Measurements from ENCODE around the gene ABHD17A. TPM values are rescaled to one million over a fixed set of nuclear protein-coding genes. Genes with fewer than 3 reads are reported as not detected.
"Not testable (repeated sequence)": the region's sequence is repeated elsewhere in the genome, so short reads cannot be mapped to it uniquely, and the experiment has no call there.

Gene ABHD17A
- total RNA-seq, 6 experiments from 2014 or later = 20.4 to 49.5 (median 23.5) TPM

GRCh38 chr19:1880611-1881392 lies 4.5 kb downstream of the ABHD17A start:
- Histone ChIP-seq H3K4me3 (no peak overlapping the region), H3K27ac (no peak overlapping the region)
- 80% methylated on average over 2 of the region's 35 CpGs for WGBS (ENCODE audit: insufficient coverage, low coverage, low lambda C conversion rate, missing lambda C conversion rate)

GRCh38 chr19:1879982-1880381 lies 5.3 kb downstream of the ABHD17A start:
- WGBS (ENCODE audit: insufficient coverage, low coverage, low lambda C conversion rate, missing lambda C conversion rate) = 80% methylated on average over 11 of the region's 17 CpGs
- H3K9me3 ChIP-seq; H3K27ac ChIP-seq; H3K36me3 ChIP-seq; DNase-seq; intact Hi-C loops (cut with DNase I); H3K4me3 ChIP-seq; H3K27me3 ChIP-seq; ATAC-seq: not testable (repeated sequence)
- H3K4me1 ChIP-seq = peaks cover 0 to 14% (median 6%) of the 10 kb centered on the region in 4 donors

More at GRCh38 chr19:1880611-1881392, 4.5 kb downstream of the ABHD17A start:
- intact Hi-C loops (cut with DNase I) = no loop called here
- peak in 1 of 3 donors; percentile 25 for DNase-seq
- no peaks in the 10 kb centered on the region for H3K36me3 ChIP-seq
- no peaks in the 10 kb centered on the region for H3K27me3 ChIP-seq
- no peaks in the 10 kb centered on the region for H3K9me3 ChIP-seq
- TF ChIP-seq POLR2A (IDR thresholded peaks at IDR 0.05) = no peak
- TF ChIP-seq CTCF (IDR thresholded peaks at IDR 0.05) = no peak
- ATAC-seq = no peak
- H3K4me1 ChIP-seq = peaks cover 0 to 14% (median 5%) of the 10 kb centered on the region in 4 donors

DNA sequence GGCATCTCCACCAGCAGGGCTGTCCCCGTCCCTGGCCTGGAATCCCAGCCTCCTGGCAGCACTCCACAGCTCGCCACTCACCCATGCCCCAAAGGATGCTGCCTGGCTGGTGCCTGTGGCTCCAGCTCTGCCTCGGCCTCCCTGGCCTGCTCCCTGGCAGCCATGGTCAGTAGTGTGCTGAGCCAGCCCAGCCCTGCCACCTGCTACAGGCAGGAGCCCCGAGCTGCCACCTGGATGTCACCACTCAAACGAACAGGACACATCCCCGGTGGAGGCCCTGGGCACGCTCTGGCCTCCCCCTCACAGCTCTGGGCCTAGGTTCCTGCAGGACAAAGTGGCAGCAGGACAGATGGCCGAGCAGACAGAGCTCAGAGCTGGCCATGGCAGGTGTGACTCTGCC lies 6.7 kb downstream of the ABHD17A start:
- H3K4me3 ChIP-seq; H3K27me3 ChIP-seq; DNase-seq; H3K36me3 ChIP-seq; H3K9me3 ChIP-seq; H3K27ac ChIP-seq; intact Hi-C loops (cut with DNase I); ATAC-seq: not testable (repeated sequence)
- peaks cover 0 to 18% (median 9%) of the 10 kb centered on the region in 4 donors for H3K4me1 ChIP-seq
- no CpG with 5 or more reads among the region's 8 CpGs for WGBS (ENCODE audit: insufficient coverage, low coverage, low lambda C conversion rate, missing lambda C conversion rate)

DNA sequence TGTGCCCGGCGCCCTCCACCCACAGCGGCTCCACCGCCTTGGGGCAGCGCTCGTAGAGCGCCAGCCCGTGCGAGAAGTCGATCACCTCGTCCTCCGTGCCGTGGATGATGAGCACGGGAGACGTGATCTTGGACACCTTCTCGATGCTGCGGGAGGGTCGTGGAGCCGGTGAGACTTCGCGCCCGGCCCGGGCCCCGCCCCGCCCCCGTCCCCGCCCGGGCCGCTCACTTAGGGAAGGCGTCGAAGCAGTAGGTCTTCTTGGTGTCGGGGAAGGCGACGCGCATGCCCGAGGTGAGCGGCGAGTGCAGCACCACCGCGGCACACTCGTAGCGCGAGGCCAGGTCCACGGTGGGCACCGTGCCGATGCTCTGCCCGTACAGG lies 8.0 kb downstream of the ABHD17A start:
- H3K9me3 ChIP-seq; H3K27me3 ChIP-seq; intact Hi-C loops (cut with DNase I); ATAC-seq; DNase-seq; H3K36me3 ChIP-seq; H3K27ac ChIP-seq; H3K4me3 ChIP-seq: not testable (repeated sequence)
- peaks cover 0 to 30% (median 15%) of the 10 kb centered on the region in 4 donors for H3K4me1 ChIP-seq
- WGBS (ENCODE audit: insufficient coverage, low coverage, low lambda C conversion rate, missing lambda C conversion rate) = no CpG with 5 or more reads among the region's 47 CpGs

GRCh38 chr19:1876496-1877279 lies 8.6 kb downstream of the ABHD17A start:
- peak in 3 of 4 donors; percentile 2 to 5 (median 3) for ATAC-seq
- H3K27me3 ChIP-seq; H3K9me3 ChIP-seq; DNase-seq; H3K36me3 ChIP-seq; intact Hi-C loops (cut with DNase I): not testable (repeated sequence)
- peak overlapping the region; percentile 90 to 96 (median 92) for H3K27ac ChIP-seq
- 47% methylated on average over 14 of the region's 53 CpGs for WGBS (ENCODE audit: insufficient coverage, low coverage, low lambda C conversion rate, missing lambda C conversion rate)
- peak overlapping the region; percentile 85 to 99 (median 96) for H3K4me3 ChIP-seq
- peaks cover 0 to 36% (median 18%) of the 10 kb centered on the region in 4 donors for H3K4me1 ChIP-seq

DNA sequence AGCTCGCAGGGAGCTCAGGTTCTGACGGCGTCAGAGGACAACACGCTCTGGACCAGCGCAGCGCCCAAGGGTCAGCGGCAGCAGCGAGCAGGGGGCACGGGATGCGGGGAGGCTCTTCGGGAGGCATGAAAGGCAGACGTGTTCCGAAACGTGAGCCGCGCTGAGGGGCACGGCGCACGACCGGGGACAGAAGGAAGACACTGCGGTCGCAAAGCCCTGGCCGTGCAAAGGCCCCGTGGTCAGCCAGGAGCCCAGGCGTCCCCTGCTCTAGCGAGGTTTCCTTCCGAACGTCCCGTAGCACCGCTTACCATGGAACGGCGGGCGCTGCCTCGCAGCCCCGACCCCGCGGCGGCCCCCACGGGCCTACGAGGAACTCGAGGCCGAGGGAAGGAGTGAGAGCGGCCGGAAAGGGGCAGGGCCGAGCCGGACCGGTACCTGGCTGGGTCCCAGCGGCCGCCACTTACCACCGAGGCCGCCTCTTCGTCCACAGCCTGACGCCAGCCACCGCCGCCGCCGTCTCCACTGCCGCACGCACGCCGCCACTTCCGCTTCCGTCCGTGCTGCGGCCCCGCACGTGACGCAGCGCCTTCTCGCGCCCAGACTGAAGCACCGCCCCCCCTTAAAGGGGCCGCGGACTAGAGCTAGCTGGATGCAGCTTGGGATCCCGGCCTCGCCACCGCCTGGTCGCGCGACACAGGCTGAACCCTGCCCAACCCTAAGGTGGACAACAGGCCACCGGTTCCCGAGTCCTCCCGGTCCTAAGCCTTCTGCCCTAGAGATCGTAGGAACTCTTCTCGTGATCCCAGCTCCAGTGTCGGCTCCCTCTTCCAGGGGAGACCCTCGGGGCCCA lies 9.4 kb downstream of the ABHD17A start:
- H3K9me3 ChIP-seq = no peaks in the 10 kb centered on the region
- H3K4me1 ChIP-seq = peaks cover 0 to 44% (median 22%) of the 10 kb centered on the region in 4 donors
- no peaks in the 10 kb centered on the region for H3K27me3 ChIP-seq
- DNase-seq (peak; percentile 94 to 96 (median 95)), ATAC-seq (peak; percentile 80 to 87 (median 82))
- TF ChIP-seq CTCF (IDR thresholded peaks at IDR 0.05) (no peak), POLR2A (IDR thresholded peaks at IDR 0.05) (peak; percentile 91)
- WGBS (ENCODE audit: insufficient coverage, low coverage, low lambda C conversion rate, missing lambda C conversion rate) = 3% methylated on average over 18 of the region's 87 CpGs
- H3K27ac ChIP-seq = peak overlapping the region; percentile 90 to 96 (median 92)
- intact Hi-C loops (cut with DNase I) = no loop called here
- H3K36me3 ChIP-seq = no peaks in the 10 kb centered on the region
- peak overlapping the region; percentile 85 to 99 (median 96) for H3K4me3 ChIP-seq

DNA sequence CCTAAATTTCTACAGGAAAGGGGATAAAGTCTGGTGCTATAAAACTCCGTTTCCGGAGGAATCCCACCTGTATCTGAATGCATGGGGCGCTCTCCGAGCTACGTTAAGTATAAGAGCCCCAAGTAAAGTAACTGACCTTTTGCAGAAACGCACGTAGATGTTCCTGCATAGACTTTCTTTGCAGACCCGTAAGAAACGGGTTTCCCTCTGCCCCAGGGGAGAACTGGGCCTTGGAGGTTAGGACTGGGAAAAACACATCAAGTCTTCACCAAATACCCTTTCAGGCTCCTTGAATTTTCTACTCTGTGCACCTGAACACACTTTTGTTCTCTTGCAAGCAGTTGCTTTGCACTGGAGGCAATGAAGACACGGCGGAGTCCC lies 10.0 kb downstream of the ABHD17A start:
- DNase-seq; ATAC-seq; H3K27me3 ChIP-seq; H3K36me3 ChIP-seq; intact Hi-C loops (cut with DNase I); H3K9me3 ChIP-seq: not testable (repeated sequence)
- peak overlapping the region; percentile 90 to 96 (median 92) for H3K27ac ChIP-seq
- 0% methylated on average over 11 of the region's 11 CpGs for WGBS (ENCODE audit: insufficient coverage, low coverage, low lambda C conversion rate, missing lambda C conversion rate)
- H3K4me1 ChIP-seq = peaks cover 0 to 50% (median 25%) of the 10 kb centered on the region in 4 donors
- peak overlapping the region; percentile 85 to 99 (median 96) for H3K4me3 ChIP-seq
